HG02852 (cell line): ENCODE data around the gene KLHL5.
"Not testable (repeated sequence)": the region's sequence is repeated elsewhere in the genome, so short reads cannot be mapped to it uniquely, and the experiment has no call there.

Source experiments
- ATAC-seq: cut with Tn5 transposase; IDR thresholded peaks from one replicate; pipeline ENCODE4 v1.9.1; 2021; ENCODE audit warnings: mild to moderate bottlenecking, moderate library complexity; ENCODE audit not compliant: unreplicated experiment

Gene KLHL5

DNA sequence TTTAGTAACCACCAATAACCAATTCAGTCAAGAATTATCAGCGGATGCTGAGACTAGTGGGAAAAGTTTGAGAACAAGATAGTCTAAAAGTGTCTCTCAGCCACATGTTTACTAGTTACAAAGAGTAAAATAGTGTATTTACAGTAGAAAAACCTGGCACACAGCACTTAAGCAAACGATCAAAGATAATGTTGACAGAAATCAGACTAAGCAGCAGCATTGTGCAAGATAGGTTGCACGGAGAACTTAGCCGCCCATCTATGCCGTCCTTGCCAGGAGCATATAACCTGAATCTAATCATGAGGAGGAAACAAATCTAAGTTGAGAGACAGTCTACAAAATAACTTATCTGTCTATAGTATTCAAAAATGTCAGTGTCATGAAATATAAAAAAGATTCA lies 35.3 kb downstream of the KLHL5 start:
- no peak for ATAC-seq

DNA sequence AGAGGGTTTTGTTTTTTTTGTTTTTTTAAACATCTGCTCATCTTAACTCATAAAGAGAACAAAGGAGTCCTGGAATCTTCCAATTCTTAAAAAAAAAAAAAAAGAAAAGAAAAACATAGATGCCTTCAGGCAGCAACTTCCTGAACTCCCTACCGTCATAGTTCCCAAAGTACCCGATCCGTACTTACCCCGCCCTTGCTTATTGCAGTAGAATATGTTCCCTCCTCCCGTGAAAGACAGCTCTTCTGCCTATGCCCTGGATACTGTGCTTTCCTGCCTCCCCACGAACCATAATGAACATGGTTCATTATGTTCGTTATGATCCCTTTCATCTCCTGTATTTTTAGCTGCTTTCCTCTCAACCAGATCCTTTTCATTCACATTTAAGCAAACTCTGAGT lies 40.3 kb downstream of the KLHL5 start:
- no peak for ATAC-seq

DNA sequence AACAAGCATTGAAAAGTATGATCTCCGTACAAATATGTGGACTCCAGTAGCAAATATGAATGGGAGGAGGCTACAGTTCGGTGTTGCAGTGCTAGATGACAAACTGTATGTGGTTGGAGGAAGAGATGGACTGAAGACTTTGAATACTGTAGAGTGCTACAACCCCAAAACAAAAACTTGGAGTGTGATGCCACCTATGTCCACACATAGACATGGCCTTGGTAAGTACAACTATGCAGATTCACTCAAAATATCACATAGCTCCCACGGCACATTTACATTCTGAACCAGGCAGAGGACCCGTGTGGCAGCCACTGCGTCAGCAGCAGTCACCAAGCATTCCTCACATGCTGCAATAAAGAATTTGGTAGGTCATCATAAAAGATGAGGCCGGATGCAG lies 41.3 kb downstream of the KLHL5 start:
- no peak for ATAC-seq

DNA sequence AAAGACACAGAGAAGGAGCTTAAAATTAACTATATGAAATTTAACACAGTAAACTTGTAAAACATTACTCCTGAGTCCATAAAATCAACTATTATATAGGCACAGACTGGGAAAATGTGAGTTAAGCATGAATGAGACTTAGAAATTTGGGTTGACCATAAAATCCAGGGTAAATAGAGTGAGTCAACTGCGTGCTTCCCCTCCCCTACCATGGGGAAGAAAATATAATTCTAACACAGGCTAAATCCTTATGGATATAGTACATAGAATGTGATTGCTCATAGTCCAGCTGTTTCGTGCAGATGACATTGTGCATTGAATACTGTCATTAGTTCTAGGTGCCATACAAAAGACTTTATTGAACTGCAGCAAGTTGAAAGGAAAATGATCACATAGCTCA lies 42.2 kb downstream of the KLHL5 start:
- ATAC-seq: no peak

DNA sequence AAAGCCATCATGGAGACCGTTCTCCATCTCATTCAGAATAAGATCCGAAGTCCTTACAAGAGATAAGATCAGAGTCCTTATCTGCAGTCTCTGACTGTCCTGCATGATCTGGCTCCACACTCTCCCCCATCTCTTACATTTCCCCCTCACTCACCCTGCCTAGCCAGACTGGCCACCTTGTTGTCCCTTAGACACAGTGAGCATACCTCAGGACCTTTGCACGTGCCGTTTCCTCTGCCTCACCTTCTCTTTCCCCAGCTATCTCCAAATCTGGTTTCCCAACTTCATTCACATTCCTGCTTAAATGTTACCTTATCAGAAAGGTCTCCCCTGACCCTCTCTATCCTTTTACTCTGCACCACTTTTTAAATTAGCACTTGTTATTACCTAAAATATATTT lies 44.0 kb downstream of the KLHL5 start:
- ATAC-seq: no peak

DNA sequence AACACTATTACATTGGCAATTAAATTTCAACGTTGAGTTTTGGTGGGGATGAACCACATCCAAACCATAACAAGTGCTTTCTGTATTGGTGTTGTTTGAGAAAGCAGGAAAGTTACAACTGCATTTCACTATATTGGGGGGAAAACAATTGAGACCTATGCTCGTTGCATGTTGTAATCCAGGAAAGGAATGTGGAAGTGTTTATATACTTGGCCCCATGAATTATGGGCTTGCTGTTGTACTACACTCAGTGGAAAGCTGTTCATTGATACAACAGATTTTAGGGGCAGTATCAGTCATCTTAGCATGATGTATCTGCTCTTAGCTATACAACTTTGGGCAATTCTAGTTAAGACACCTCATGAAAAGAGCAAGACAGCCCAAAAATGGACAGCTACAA lies 52.4 kb downstream of the KLHL5 start:
- no peak for ATAC-seq

DNA sequence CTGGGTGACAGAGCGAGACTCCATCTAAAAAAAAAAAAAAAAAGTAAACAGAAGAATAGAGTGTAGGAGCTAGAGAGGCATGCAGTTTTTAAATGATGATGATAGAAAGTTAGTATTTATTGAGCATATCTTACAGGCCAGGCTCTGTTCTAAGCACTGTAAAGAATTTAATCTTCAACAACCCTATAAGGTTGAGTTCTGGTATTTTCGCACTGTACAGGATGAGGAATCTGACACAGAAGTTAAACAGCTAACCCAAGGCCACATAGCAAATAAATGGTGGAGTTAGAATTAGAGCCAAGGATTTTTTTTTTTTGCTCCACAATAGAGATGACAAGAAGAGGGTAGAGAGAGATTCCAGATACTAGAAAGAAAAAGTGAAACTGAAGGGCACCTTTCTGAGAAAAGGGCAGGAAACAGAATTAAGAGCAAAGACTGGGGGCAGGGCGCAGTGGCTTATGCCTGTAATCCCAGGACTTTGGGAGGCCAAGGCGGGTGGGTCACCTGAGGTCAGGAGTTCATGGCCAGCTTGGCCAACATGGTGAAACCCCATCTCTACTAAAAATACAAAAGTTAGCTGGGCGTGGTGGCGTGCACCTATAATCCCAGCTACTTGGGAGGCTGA lies 56.1 kb downstream of the KLHL5 start:
- no peak for ATAC-seq

DNA sequence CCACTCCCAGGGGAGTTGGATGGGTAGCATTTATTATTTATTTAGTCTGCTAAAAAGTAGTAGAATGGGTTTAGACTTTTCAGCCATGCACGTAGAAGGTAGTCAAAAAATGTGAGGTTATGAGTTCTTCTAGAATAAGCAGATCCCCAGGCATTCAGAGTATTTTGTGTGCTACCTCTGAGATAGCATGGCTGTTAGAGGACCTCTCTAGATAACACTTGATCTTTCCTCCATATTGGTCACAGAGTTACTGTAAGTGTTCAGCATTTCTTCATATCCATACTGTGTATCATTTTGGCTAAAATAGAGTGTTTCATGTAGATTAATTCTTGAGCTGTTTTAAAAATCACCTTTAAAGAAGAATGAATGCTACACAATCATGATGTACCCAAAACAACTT lies 58.4 kb downstream of the KLHL5 start:
- ATAC-seq: no peak

DNA sequence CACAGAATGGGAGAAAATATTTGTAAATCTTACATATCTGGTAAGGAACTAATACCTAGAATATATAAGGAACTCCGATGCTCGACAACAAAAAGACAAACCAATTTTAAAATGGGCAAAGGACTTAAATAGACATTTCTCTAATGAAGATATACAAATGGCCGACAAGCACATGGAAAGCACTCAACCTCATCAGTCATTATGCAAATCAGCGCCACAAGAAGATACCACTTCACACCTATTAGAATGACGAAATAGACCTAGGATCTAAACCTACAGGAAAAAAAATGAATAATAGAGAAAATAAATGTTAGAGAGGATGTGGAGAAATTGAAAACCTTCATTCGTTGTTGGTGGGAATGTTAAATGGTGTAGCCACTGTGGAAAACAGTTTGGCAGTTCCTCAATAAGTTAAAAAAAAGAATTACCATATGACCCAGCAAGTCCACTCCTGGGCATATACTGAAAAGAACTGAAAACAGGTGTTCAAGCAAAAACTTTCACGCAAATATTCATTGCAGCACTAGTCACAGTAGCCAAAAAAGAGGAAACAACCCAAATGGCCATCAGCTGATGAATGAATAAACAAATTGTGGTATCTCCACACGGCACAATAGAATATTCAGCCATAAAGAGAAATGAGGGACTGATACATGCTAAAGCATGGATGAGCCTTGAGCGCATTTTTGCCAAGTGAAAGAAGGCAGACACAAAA lies 63.0 kb downstream of the KLHL5 start:
- ATAC-seq: peak; percentile 83

DNA sequence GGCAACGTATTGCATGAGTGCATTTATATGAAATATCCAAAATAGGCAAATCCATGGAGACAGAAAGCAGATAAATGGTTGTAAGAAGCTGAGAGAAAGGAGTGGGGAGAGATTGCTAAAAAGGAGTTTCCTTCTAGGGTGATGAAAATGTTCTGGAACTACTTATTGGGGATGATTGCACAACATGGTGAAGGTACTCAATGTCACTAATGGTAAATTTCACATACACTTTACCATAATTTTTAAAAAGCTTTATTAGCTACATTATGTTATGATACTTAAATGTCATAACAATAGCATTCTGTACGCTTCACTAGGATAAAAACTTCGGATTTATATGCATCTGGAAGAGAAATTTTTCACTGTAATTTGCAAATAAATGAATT lies 63.6 kb downstream of the KLHL5 start:
- ATAC-seq: no peak

DNA sequence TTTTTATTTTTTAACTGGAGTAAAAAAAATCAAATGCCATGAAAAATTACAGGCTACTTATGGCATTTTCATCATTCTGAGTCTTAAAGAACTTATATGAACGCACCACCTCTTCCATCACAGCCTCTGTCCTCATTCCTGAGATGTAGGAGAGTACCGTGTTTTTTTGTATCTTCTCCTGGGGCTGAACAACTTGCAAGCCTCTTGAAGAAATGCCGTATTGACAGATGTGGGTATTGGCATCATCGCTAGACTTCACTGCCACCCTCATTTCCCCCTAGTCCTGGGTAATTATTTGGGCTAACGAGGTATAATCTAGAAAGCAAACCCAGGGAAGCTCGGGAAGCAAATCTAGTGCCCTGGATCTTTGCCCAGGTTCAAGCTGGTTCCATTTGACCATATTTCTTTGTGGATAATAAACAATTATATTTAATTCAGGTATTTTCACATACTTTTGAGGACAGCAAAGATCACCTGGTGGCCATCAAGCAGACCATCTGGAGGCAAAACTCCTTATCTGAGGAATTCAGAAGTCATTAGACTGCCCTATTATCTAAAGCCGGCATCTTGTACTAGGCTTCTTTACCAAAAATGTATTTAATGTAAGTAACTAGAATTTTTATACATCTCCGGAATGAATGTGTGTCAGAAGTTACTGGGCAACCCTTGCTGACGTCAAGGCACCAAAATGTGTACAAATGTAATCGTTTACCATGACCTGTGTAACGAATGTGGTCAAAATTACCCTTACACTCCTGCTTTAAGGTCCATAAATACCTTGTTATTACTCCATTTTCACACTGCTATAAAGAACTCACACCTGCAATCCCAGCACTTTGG lies 64.4 kb downstream of the KLHL5 start:
- no peak for ATAC-seq

DNA sequence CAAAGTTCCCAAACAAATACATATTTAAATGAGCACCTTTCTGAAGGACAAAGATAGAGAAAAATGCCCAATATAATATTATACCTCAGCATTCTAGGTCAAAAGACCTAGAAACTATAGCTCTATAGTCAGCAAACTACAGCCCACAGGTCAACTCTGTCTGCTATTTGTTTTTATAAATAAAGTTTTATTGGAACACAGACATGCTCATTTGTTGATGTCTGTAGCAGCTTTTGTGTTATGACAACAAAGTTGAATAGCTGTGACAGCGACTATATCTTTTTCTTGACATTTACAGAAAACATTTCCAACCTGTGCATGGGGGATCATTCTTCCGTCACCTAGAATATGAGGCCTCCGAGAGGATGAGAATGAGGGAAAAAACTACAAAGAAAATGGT lies 71.6 kb downstream of the KLHL5 start:
- no peak for ATAC-seq

DNA sequence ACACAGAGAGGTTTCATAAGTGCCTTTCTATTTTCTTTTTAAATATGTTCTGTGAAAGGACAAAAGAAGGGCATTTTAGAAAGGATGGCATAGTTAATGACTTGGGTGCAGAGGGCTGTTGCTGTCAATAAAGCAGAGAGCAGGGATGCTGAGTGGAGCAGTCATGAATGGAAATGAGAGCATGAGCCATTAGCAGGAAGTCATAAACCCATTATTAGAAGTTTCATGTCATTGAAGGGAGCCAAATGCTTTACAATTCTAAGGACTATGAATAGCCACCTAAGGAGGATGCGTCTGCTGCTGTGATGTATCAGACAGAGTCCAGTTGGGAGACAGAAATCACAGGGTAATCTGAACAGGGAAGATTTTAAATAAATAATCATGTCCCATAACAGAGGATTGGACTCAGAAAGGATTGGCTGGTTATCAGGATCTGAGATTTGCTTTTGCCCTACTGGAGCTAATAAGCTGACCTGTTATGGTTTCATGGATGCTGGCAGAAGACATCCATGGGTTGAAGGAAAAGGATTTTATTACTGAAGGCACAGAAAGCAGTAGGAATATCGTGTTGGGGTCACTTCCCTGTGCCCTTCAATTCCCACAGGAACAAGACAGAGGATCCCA lies 72.8 kb downstream of the KLHL5 start:
- ATAC-seq: no peak

DNA sequence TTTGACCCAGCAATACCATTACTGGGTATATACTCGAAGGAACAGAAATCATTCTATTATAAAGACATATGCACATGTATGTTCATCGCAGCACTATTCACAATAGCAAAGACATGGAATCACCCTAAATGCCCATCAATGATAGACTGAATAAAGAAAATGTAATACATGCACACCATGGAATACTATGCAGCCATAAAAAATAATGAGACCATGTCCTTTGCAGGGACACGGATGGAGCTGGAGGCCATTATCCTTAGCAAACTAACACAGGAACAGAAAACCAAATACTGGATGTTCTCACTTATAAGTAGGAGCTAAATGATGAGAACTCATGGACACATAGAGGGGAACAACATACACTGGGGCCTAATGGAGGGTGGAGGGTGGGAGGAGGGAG lies 76.2 kb downstream of the KLHL5 start:
- ATAC-seq: not testable (repeated sequence)

DNA sequence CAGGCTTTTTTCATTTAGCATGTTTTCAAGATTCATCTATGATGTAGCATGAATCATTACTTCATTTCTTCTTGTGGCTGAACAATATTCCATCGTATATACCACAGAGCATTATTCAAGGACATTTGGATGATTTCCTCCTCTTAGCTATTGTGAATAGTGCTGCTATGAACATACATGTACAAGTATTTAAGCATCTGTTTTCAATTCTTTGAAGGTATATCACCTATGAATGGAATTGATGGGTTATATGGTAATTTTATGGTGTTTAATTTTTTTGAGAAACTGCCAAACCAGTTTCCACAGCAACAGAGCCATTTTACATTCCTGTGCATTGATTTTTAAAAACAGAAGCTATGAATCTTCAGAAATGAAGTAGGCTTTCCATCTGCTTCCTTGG lies 84.2 kb downstream of the KLHL5 start:
- ATAC-seq: no peak

DNA sequence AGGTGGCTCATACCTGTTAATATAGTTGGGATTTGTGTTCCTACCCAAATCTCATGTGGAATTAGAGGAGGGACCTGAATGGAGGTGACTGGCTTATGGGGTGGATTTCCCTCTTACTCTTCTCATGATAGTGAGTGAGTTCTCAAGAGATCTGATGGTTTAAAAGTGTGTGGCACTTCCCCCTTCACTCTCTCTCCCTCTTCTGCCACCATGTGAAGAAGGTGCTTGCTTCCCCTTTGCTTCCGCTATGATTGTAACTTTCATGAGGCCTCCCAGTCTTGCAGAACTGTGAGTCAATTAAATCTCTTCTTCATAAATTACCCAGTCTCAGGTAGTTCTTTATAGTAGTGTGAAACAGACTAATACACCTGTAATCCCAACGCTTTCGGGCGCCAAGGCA lies 92.0 kb downstream of the KLHL5 start:
- no peak for ATAC-seq

DNA sequence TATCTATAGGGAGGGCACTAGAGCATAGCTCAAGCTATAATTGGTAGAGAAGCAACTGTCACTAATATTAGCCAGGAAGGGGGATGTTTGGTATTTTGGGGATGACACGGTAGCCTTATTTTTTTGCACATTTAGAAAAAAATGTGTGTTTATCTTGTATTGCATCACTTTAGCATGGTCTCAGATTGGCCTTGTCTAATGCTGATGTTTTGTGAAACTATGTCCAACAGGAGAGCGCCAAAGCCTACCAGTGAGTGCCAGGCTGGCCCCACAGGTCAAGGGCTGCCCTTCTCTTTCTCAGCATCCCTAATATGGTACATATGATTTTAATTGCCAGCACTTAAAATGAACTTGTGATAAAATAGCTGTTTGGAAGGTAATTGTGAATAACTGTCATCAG lies 95.5 kb downstream of the KLHL5 start:
- no peak for ATAC-seq

DNA sequence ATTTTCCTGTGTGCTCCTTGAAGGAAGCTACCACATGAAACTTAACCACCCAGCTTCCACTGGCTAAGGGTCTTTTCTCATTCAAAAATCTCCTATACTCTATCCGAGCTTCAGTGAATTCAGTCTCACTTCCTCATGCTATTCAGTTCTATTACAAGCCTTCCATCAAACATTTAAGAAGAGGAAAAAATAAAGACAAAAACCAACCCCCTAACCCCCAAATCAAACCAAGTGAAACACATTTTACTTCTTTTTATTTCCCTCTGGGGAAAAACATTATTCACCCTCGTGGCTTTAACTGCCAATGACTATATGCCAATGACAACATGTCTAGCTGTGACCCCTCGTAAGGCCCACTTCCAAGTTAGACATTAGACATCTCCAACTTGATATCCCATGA lies 104.1 kb downstream of the KLHL5 start:
- peak; percentile 45 for ATAC-seq

DNA sequence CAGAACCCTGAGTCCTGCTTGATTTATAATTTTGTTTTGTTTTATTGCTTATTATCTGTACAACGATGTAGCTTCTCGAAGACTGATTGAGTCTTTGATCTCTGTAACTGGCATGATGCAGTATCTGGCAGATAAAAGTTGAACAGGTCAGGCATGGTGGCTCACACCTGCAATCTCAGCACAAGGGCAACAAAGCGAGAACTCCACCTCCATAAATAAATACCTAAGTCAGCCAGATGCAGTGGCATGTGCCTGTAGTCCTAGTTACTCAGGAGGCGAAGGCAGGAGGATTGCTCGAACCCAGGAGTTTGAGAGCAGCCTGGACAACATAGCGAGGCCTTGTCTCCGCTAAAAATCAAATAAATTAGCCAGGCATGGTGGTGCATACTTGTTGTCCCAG lies 104.6 kb downstream of the KLHL5 start:
- peak; percentile 36 for ATAC-seq

DNA sequence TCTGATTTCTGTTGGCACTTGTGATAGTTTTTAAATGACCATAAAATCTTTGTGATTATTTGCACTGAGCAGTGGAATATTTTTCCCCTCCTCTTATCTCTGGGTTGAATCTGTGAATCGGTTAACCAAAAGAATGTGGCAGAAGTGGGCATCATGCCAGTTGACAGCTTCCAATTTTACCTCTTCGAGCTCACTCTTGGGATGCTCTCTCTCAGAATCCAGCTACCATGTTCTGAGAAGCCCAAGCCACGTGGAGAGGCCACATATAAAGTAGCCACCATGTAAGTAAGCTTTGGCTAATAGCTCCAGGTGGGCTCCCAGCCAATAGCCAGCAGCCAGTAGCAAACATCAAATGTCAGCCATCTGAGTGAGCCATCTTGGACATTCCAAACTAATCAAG lies 107.4 kb downstream of the KLHL5 start:
- no peak for ATAC-seq

DNA sequence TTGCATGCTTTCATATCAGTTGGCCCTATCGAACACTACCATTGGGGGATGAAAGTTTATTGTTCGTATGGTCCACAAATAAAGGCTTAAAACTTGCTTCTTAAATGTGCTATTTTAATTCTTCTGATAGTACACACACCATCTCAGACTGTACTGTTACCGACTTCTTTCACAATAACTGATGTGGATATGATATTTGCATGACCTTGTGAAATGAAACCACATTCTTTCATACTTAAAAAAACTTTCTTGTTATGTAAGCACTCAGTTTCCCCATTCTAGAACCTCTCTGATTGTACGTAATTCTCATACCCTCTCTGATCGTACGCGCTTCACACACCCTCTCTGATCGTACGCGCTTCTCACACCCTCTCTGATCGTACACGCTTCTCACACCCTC lies 108.3 kb downstream of the KLHL5 start:
- ATAC-seq: no peak
